Measurements from ENCODE around the gene PSMB11.

DNA sequence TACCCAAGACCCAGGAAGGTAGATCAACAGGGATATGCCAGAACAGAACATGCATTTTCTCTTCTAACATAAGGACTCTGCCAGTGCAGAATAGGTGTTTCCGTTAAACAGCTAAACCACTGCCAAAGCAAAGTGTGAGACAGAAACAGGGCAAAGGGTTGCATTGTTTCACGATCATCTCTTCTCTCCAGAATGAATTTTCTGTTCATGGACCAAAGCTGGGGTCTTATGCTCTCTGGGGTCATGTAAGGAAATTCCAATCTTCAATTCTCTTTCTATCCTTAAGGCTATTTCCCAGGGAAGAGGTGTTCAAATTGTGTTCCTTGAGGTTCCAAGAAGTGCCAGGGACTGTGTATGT, 18.2 kb upstream of the PSMB11 start:
- TF ChIP-seq, protein P1, sequence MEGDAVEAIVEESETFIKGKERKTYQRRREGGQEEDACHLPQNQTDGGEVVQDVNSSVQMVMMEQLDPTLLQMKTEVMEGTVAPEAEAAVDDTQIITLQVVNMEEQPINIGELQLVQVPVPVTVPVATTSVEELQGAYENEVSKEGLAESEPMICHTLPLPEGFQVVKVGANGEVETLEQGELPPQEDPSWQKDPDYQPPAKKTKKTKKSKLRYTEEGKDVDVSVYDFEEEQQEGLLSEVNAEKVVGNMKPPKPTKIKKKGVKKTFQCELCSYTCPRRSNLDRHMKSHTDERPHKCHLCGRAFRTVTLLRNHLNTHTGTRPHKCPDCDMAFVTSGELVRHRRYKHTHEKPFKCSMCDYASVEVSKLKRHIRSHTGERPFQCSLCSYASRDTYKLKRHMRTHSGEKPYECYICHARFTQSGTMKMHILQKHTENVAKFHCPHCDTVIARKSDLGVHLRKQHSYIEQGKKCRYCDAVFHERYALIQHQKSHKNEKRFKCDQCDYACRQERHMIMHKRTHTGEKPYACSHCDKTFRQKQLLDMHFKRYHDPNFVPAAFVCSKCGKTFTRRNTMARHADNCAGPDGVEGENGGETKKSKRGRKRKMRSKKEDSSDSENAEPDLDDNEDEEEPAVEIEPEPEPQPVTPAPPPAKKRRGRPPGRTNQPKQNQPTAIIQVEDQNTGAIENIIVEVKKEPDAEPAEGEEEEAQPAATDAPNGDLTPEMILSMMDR (IDR thresholded peaks at IDR 0.05): no peak
- no peak for TF ChIP-seq POLR2A (IDR thresholded peaks at IDR 0.05)
- no peak for TF ChIP-seq POLR2AphosphoS5 (IDR thresholded peaks at IDR 0.05)
